HCT116 (cell line): ENCODE data around the gene OR56B1. TPM values are rescaled to one million over a fixed set of nuclear protein-coding genes. Genes with fewer than 3 reads are reported as not detected.

Experiments used
- ATAC-seq: fragments of 200-7000 bp; cut with Tn5 transposase; 2 replicates; pipeline ENCODE4 v1.9.1; 2020; ENCODE audit warnings: mild to moderate bottlenecking, moderate library complexity
- BruUV-seq: library from RNA; stranded (reverse); fragments of 400-500 nt; replicated peaks from 2 replicates; lab custom pipeline; 2021; lab: Mats Ljungman, UMichigan
- CTCF ChIA-PET: fragments of 300-600 bp; sonication (Branson Sonifier 250); formaldehyde crosslinking; loops from one replicate; lab custom pipeline; 2021; ENCODE audit warnings: antibody characterized with exemption; lab: Charles Lee
- POLR2A ChIA-PET: fragments of 300-600, 350-600 bp; sonication (Branson Sonifier 250); formaldehyde crosslinking; loops from one replicate; lab custom pipeline; 2021; ENCODE audit warnings: antibody characterized with exemption; lab: Charles Lee
- RAD21 ChIA-PET, 2 experiments: fragments of 300-600 bp; sonication (Branson Sonifier 250); formaldehyde crosslinking; loops; one replicate each; lab custom pipeline; 2023; ENCODE audit warnings: low total read pairs in 2 of 2; ENCODE audit not compliant: uncharacterized antibody in 2 of 2, unreplicated experiment in 2 of 2, low non-redundant PET in 1 of 2; lab: Charles Lee
- DNase-seq: peaks from one replicate; pipeline ENCODE4 v3.0.0-alpha.2; 2010; ENCODE audit warnings: low read depth, low spot score
- H2AFZ ChIP-seq: fragments of 200-600 bp; shearing (Covaris generic), sonication (generic); 2 replicates; pipeline ENCODE4 v1.6.1; 2017; ENCODE audit warnings: low read depth, mixed run types, mixed read lengths, antibody characterized with exemption, low read length; ENCODE audit not compliant: poor library complexity, severe bottlenecking
- H3K27ac ChIP-seq: 2 replicates; pipeline ENCODE4 v1.5.1; 2012; ENCODE audit warnings: low read depth, low read length
- H3K27me3 ChIP-seq: fragments of 200-600 bp; sonication (generic); 2 replicates; pipeline ENCODE4 v1.6.1; 2016; ENCODE audit warnings: mixed run types, low read length, mixed read lengths; ENCODE audit not compliant: insufficient read depth
- H3K36me3 ChIP-seq, 2 experiments: fragments of 200-500 bp in 1 of 2; fragments of 200-600 bp in 1 of 2; sonication (Bioruptor generic) in 1 of 2; sonication (generic) in 1 of 2; 2 replicates each; pipeline versions ENCODE4 v1.5.1 to v1.6.1; 2014 to 2016; ENCODE audit warnings: low read length in 2 of 2, inconsistent platforms in 1 of 2, mixed read lengths in 1 of 2, mixed run types in 1 of 2; ENCODE audit not compliant: insufficient read depth in 2 of 2, control insufficient read depth in 1 of 2
- H3K4me1 ChIP-seq, 2 experiments: fragments of 200-600 bp in 1 of 2; sonication (generic) in 1 of 2; 2 replicates each; pipeline versions ENCODE4 v1.5.1 to v1.6.1; 2012 to 2017; ENCODE audit warnings: low read length in 2 of 2, inconsistent platforms in 1 of 2, mild to moderate bottlenecking in 1 of 2, mixed read lengths in 1 of 2, mixed run types in 1 of 2, moderate library complexity in 1 of 2; ENCODE audit not compliant: insufficient read depth in 2 of 2, control insufficient read depth in 1 of 2
- H3K4me2 ChIP-seq: fragments of 200-600 bp; sonication (generic); 2 replicates; pipeline ENCODE4 v1.6.1; 2017; ENCODE audit warnings: mixed run types, low read length, mixed read lengths
- H3K4me3 ChIP-seq, 2 experiments: fragments of 200-600 bp in 1 of 2; sonication (generic) in 1 of 2; replicated peaks in 1 of 2; 2 replicates each; pipeline ENCODE4 v1.5.1; 2011 to 2016; ENCODE audit warnings: low read length in 2 of 2, control low read depth in 1 of 2, low read depth in 1 of 2, mild to moderate bottlenecking in 1 of 2, mixed read lengths in 1 of 2, mixed run types in 1 of 2
- H3K79me2 ChIP-seq: fragments of 200-600 bp; sonication (generic); 2 replicates; pipeline ENCODE4 v1.6.1; 2017; ENCODE audit warnings: mild to moderate bottlenecking, mixed run types, low read length, moderate library complexity, mixed read lengths; ENCODE audit not compliant: insufficient read depth
- H3K9ac ChIP-seq: fragments of 200-600 bp; sonication (generic); 2 replicates; pipeline ENCODE4 v1.6.1; 2016; ENCODE audit warnings: low read length, mixed read lengths
- H3K9me2 ChIP-seq: fragments of 200-600 bp; sonication (generic), shearing (Covaris generic); 2 replicates; pipeline ENCODE4 v1.6.1; 2017; ENCODE audit warnings: mixed run types, mild to moderate bottlenecking, moderate library complexity; ENCODE audit not compliant: insufficient read depth
- H3K9me3 ChIP-seq, 2 experiments: fragments of 200-500 bp in 1 of 2; fragments of 200-600 bp in 1 of 2; sonication (Bioruptor generic) in 1 of 2; sonication (generic) in 1 of 2; 2 replicates each; pipeline ENCODE4 v1.6.1; 2014 to 2017; ENCODE audit warnings: low read length in 2 of 2, mixed read lengths in 2 of 2, inconsistent platforms in 1 of 2, low read depth in 1 of 2, mild to moderate bottlenecking in 1 of 2, mixed run types in 1 of 2, moderate library complexity in 1 of 2; ENCODE audit not compliant: control insufficient read depth in 1 of 2, insufficient read depth in 1 of 2
- H4K20me1 ChIP-seq: fragments of 200-600 bp; sonication (generic), shearing (Covaris generic); 2 replicates; pipeline ENCODE4 v1.6.1; 2017; ENCODE audit warnings: mixed run types, mild to moderate bottlenecking, moderate library complexity; ENCODE audit not compliant: insufficient read depth
- CBX3 ChIP-seq: IDR thresholded peaks from 2 replicates; pipeline ENCODE4 v1.6.1; 2012; ENCODE audit warnings: low read depth
- CEBPB ChIP-seq: IDR thresholded peaks from 2 replicates; pipeline ENCODE4 v1.6.1; 2012; ENCODE audit warnings: low read depth
- EGR1 ChIP-seq: IDR thresholded peaks from 2 replicates; pipeline ENCODE4 v1.6.1; 2012; ENCODE audit warnings: low read depth
- ELF1 ChIP-seq: IDR thresholded peaks from 2 replicates; pipeline ENCODE4 v1.6.1; 2012; ENCODE audit warnings: low read depth, borderline replicate concordance
- EZH2 ChIP-seq: fragments of 200-600 bp; sonication (generic); IDR thresholded peaks from 2 replicates; pipeline ENCODE4 v1.6.1; 2017; ENCODE audit warnings: antibody characterized with exemption, mixed run types
- EZH2phosphoT487 ChIP-seq: fragments of 200-600 bp; IDR thresholded peaks from 2 replicates; pipeline ENCODE4 v1.6.1; 2018; ENCODE audit warnings: antibody characterized with exemption, borderline replicate concordance
- FOSL1 ChIP-seq: IDR thresholded peaks from 2 replicates; pipeline ENCODE4 v1.6.1; 2012; ENCODE audit warnings: low read depth
- JUND ChIP-seq: IDR thresholded peaks from 2 replicates; pipeline ENCODE4 v1.6.1; 2012
- POLR2A ChIP-seq: IDR thresholded peaks from 2 replicates; pipeline ENCODE4 v1.7.0; 2011; ENCODE audit warnings: borderline replicate concordance; ENCODE audit not compliant: insufficient read depth, insufficient read length; ENCODE audit errors: extremely low read depth
- POLR2AphosphoS5 ChIP-seq: IDR thresholded peaks from 2 replicates; pipeline ENCODE4 v1.6.1; 2011; ENCODE audit warnings: mild to moderate bottlenecking, low read depth, low read length, moderate library complexity
- RAD21 ChIP-seq: IDR thresholded peaks from 2 replicates; pipeline ENCODE4 v1.6.1; 2012; ENCODE audit warnings: low read depth, mild to moderate bottlenecking
- SP1 ChIP-seq: IDR thresholded peaks from 2 replicates; pipeline ENCODE4 v1.6.1; 2012; ENCODE audit warnings: low read depth
- TCF7L2 ChIP-seq: IDR thresholded peaks from 2 replicates; pipeline ENCODE4 v1.7.0; 2011; ENCODE audit warnings: borderline replicate concordance, inconsistent platforms; ENCODE audit not compliant: insufficient read depth, insufficient read length; ENCODE audit errors: extremely low read depth
- YY1 ChIP-seq: IDR thresholded peaks from 2 replicates; pipeline ENCODE4 v1.6.1; 2011; ENCODE audit warnings: low read length, low read depth, moderate library complexity, mild to moderate bottlenecking; ENCODE audit not compliant: insufficient replicate concordance; ENCODE audit errors: extremely low read depth
- ZFX ChIP-seq: fragments of 450-650 bp; IDR thresholded peaks from 2 replicates; pipeline ENCODE4 v1.6.1; 2017
- ZNF274 ChIP-seq: fragments of 200-500 bp; sonication (Bioruptor generic); IDR thresholded peaks from 2 replicates; pipeline ENCODE4 v1.6.1; 2014; ENCODE audit warnings: mild to moderate bottlenecking, low read depth, low read length, inconsistent platforms
- intact Hi-C: fragments of 100-400 bp; cut with micrococcal nuclease; formaldehyde crosslinking; loops from 2 replicates; pipeline ENCODE4 v1.10.0; 2022
- total RNA-seq: library from RNA; stranded (reverse); gene quantifications from one replicate; pipeline ENCODE4 v1.2.1, GENCODE V29; 2021; ENCODE audit not compliant: unreplicated experiment
- TF ChIP-seq, protein P1 (sequence below): IDR thresholded peaks from 2 replicates; pipeline ENCODE4 v1.6.1; 2011; ENCODE audit warnings: mild to moderate bottlenecking, low read length, moderate library complexity; ENCODE audit not compliant: insufficient replicate concordance; ENCODE audit errors: extremely low read depth
- TF ChIP-seq, protein P2 (sequence below): IDR thresholded peaks from 2 replicates; pipeline ENCODE4 v1.6.1; 2012
- TF ChIP-seq, protein P3 (sequence below): IDR thresholded peaks from 2 replicates; pipeline ENCODE4 v1.6.1; 2012
- TF ChIP-seq, protein P4 (sequence below), 3 experiments: fragments of 200-600 bp in 1 of 3; sonication (generic) in 1 of 3; IDR thresholded peaks in 2 of 3; conservative IDR thresholded peaks in 1 of 3; 2 replicates each; pipeline ENCODE4 v1.5.1; 2012 to 2017; ENCODE audit warnings: low read depth in 2 of 3, low read length in 2 of 3, antibody characterized with exemption in 1 of 3, borderline replicate concordance in 1 of 3, control low read depth in 1 of 3, mild to moderate bottlenecking in 1 of 3, mixed read lengths in 1 of 3, mixed run types in 1 of 3, moderate library complexity in 1 of 3; ENCODE audit not compliant: insufficient read depth in 1 of 3

OR56B1 gene
- total RNA-seq, 1 experiment from 2014 or later = not detected

DNA sequence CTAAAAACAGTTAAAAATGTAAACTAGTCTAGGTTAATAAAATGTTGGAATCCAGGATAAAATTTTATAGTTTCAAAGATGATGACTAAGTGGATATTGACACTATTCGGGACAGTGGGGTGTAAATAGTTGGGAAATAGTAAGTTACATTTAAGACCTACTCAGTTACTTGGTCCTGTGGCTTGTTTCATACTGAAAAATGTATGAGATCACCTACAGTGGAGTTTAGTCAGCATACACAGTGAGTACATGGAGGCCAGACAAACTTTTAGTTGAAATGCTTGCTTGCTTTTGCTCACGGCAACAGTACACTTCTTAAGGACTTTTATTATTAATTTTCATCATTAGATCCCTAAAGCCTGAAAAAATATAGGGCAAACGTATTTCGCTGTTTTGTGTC lies 30.6 kb upstream of the OR56B1 start:
- Histone ChIP-seq H3K36me3 (no peaks in the 10 kb centered on the region), H3K4me2 (no peak overlapping the region), H3K9me2 (no peaks in the 10 kb centered on the region), H3K27ac (no peak overlapping the region), H3K79me2 (no peaks in the 10 kb centered on the region), H3K4me3 (no peak overlapping the region), H2AFZ (no peak overlapping the region), H3K4me1 (no peaks in the 10 kb centered on the region), H3K9ac (no peak overlapping the region), H3K9me3 (no peaks in the 10 kb centered on the region), H3K27me3 (peaks cover 45% of the 10 kb centered on the region), H4K20me1 (no peaks in the 10 kb centered on the region; the same call in 1 of the 2 replicates)
- CTCF ChIA-PET = no interaction called here
- TF ChIP-seq SP1 (no peak), RAD21 (no peak), CEBPB (no peak), YY1 (no peak), POLR2A (no peak), JUND (no peak), CBX3 (no peak), POLR2AphosphoS5 (no peak), EZH2 (no peak), EZH2phosphoT487 (no peak), ELF1 (no peak), EGR1 (no peak), TCF7L2 (no peak), ZNF274 (no peak), ZFX (no peak), FOSL1 (no peak)
- TF ChIP-seq, protein P1, sequence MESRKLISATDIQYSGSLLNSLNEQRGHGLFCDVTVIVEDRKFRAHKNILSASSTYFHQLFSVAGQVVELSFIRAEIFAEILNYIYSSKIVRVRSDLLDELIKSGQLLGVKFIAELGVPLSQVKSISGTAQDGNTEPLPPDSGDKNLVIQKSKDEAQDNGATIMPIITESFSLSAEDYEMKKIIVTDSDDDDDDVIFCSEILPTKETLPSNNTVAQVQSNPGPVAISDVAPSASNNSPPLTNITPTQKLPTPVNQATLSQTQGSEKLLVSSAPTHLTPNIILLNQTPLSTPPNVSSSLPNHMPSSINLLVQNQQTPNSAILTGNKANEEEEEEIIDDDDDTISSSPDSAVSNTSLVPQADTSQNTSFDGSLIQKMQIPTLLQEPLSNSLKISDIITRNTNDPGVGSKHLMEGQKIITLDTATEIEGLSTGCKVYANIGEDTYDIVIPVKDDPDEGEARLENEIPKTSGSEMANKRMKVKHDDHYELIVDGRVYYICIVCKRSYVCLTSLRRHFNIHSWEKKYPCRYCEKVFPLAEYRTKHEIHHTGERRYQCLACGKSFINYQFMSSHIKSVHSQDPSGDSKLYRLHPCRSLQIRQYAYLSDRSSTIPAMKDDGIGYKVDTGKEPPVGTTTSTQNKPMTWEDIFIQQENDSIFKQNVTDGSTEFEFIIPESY = no peak
- TF ChIP-seq, protein P2, sequence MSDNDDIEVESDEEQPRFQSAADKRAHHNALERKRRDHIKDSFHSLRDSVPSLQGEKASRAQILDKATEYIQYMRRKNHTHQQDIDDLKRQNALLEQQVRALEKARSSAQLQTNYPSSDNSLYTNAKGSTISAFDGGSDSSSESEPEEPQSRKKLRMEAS = no peak
- TF ChIP-seq, protein P3, sequence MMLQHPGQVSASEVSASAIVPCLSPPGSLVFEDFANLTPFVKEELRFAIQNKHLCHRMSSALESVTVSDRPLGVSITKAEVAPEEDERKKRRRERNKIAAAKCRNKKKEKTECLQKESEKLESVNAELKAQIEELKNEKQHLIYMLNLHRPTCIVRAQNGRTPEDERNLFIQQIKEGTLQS = no peak
- TF ChIP-seq, protein P4, sequence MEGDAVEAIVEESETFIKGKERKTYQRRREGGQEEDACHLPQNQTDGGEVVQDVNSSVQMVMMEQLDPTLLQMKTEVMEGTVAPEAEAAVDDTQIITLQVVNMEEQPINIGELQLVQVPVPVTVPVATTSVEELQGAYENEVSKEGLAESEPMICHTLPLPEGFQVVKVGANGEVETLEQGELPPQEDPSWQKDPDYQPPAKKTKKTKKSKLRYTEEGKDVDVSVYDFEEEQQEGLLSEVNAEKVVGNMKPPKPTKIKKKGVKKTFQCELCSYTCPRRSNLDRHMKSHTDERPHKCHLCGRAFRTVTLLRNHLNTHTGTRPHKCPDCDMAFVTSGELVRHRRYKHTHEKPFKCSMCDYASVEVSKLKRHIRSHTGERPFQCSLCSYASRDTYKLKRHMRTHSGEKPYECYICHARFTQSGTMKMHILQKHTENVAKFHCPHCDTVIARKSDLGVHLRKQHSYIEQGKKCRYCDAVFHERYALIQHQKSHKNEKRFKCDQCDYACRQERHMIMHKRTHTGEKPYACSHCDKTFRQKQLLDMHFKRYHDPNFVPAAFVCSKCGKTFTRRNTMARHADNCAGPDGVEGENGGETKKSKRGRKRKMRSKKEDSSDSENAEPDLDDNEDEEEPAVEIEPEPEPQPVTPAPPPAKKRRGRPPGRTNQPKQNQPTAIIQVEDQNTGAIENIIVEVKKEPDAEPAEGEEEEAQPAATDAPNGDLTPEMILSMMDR (IDR thresholded peaks at IDR 0.05 in 2 of 3, conservative IDR thresholded peaks at IDR 0.05 in 1 of 3; ENCODE audit: borderline replicate concordance in 1 of 3, insufficient read depth in 1 of 3, low read depth in 2 of 3, low read length in 2 of 3) = no peak
- POLR2A ChIA-PET = no interaction called here
- intact Hi-C loops = no loop called here
- ATAC-seq = no peak
- RAD21 ChIA-PET = no interaction called here
- BruUV-seq = no TSS peak
- no peak for DNase-seq
